ENCODE data around the gene LDHAL6B.

DNA sequence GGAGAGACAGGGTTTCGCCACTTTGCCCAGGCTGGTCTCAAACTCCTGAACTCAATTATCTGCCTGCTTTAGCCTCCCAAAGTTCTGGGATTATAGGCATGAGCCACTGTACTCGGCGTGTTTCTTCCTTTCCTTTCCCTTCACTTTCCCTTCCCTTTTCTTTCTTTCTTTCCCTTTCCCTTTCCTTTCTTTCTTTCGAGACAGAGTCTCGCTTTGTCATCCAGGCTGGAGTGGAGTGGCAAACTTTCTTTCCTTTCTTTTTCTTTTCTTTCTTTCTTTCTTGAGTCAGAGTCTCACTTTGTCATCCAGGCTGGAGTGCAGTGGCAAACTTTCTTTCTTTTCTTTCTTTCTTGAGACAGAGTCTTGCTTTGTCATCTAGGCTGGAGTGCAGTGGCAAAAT is 17.4 kb upstream of the LDHAL6B start:
- TF ChIP-seq, protein P1, sequence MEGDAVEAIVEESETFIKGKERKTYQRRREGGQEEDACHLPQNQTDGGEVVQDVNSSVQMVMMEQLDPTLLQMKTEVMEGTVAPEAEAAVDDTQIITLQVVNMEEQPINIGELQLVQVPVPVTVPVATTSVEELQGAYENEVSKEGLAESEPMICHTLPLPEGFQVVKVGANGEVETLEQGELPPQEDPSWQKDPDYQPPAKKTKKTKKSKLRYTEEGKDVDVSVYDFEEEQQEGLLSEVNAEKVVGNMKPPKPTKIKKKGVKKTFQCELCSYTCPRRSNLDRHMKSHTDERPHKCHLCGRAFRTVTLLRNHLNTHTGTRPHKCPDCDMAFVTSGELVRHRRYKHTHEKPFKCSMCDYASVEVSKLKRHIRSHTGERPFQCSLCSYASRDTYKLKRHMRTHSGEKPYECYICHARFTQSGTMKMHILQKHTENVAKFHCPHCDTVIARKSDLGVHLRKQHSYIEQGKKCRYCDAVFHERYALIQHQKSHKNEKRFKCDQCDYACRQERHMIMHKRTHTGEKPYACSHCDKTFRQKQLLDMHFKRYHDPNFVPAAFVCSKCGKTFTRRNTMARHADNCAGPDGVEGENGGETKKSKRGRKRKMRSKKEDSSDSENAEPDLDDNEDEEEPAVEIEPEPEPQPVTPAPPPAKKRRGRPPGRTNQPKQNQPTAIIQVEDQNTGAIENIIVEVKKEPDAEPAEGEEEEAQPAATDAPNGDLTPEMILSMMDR (IDR thresholded peaks at IDR 0.05; ENCODE audit: low read depth, low read length, poor library complexity, severe bottlenecking) = no peak
- no peak for TF ChIP-seq EZH2phosphoT487 (IDR thresholded peaks at IDR 0.05; ENCODE audit: borderline replicate concordance, low read length)

All from DOHH2 (cell line).